GM12878 (cell line): ENCODE measurements around the gene LRRC8A.

Source experiments
- NR2C2 ChIP-seq: IDR thresholded peaks from 2 replicates; pipeline ENCODE4 v1.6.1; 2011; ENCODE audit warnings: borderline replicate concordance, low read depth; ENCODE audit not compliant: control insufficient read depth, insufficient read length
- SIN3A ChIP-seq: IDR thresholded peaks from 2 replicates; pipeline ENCODE4 v1.6.1; 2012; ENCODE audit warnings: low read depth, low read length, improper control_type of control experiment
- SUZ12 ChIP-seq: fragments of 200-600 bp; sonication (generic); IDR thresholded peaks from one replicate; pipeline ENCODE4 v1.6.1; 2018; ENCODE audit warnings: antibody characterized with exemption, mild to moderate bottlenecking; ENCODE audit not compliant: unreplicated experiment
- TF ChIP-seq, protein P1 (sequence below), 3 experiments: IDR thresholded peaks in 2 of 3; conservative IDR thresholded peaks in 1 of 3; 2 replicates each; pipeline ENCODE4 v1.5.1; 2011; ENCODE audit warnings: low read depth in 3 of 3, low read length in 3 of 3, mild to moderate bottlenecking in 3 of 3, control low read depth in 2 of 3, moderate library complexity in 2 of 3, inconsistent platforms in 1 of 3, mixed read lengths in 1 of 3; ENCODE audit not compliant: control insufficient read depth in 2 of 3, insufficient read depth in 1 of 3; ENCODE audit errors: extremely low read depth in 1 of 3

DNA sequence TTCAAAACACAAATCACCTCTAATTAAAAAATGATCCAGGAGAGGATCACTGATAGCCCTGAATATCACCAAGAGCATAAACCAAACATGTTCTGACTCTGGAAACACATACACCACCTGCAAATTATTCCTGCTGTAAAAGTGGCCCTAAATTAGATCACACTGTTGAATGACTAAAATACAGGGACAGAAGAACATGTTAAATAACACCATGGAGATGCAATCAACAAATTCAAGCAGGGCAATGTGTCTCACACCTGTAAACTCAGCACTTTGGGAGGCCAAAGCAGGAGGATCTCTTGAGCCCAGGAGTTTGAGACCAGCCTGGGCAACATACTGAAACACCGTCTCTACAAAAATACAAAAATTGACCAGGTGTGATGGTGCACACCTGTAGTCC lies 34.1 kb upstream of the LRRC8A start:
- no peak for TF ChIP-seq NR2C2
- TF ChIP-seq, protein P1, sequence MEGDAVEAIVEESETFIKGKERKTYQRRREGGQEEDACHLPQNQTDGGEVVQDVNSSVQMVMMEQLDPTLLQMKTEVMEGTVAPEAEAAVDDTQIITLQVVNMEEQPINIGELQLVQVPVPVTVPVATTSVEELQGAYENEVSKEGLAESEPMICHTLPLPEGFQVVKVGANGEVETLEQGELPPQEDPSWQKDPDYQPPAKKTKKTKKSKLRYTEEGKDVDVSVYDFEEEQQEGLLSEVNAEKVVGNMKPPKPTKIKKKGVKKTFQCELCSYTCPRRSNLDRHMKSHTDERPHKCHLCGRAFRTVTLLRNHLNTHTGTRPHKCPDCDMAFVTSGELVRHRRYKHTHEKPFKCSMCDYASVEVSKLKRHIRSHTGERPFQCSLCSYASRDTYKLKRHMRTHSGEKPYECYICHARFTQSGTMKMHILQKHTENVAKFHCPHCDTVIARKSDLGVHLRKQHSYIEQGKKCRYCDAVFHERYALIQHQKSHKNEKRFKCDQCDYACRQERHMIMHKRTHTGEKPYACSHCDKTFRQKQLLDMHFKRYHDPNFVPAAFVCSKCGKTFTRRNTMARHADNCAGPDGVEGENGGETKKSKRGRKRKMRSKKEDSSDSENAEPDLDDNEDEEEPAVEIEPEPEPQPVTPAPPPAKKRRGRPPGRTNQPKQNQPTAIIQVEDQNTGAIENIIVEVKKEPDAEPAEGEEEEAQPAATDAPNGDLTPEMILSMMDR (IDR thresholded peaks at IDR 0.05 in 2 of 3, conservative IDR thresholded peaks at IDR 0.05 in 1 of 3; ENCODE audit: control insufficient read depth in 2 of 3, extremely low read depth in 1 of 3, insufficient read depth in 1 of 3, low read depth in 3 of 3, low read length in 3 of 3), result no peak
- TF ChIP-seq SUZ12, result no peak
- no peak for TF ChIP-seq SIN3A
